T47D (cell line): ENCODE measurements around the gene MCU.

ENCODE experiments used
- DNase-seq, 2 experiments: peaks; one replicate each; pipeline versions ENCODE4 v3.0.0 to v3.0.0-alpha.2; 2011 to 2012; ENCODE audit warnings: low read depth in 1 of 2, low spot score in 1 of 2
- JUND ChIP-seq: IDR thresholded peaks from 2 replicates; pipeline ENCODE4 v1.6.1; 2012; ENCODE audit warnings: low read depth
- in situ Hi-C: cut with HindIII; loops from 2 replicates; pipeline ENCODE4 v1.10.0; 2016; ENCODE audit warnings: low sequenced_read_pairs, low pct_unique_long_range_greater_than_20kb

MCU gene

GRCh38 chr10:72793752-72794151 lies 101.8 kb downstream of the MCU start:
- no peak for TF ChIP-seq JUND
- in situ Hi-C loops, result no loop called here

GRCh38 chr10:72794260-72794659 lies 102.3 kb downstream of the MCU start:
- TF ChIP-seq JUND, result no peak
- DNase-seq, result no peak
- in situ Hi-C loops, result no loop called here

More at GRCh38 chr10:72793752-72794151, 101.8 kb downstream of the MCU start:
- no peak for DNase-seq

GRCh38 chr10:72796042-72796441 lies 104.1 kb downstream of the MCU start:
- in situ Hi-C loops, result no loop called here
- no peak for DNase-seq
- TF ChIP-seq JUND, result no peak

GRCh38 chr10:72796538-72796937 lies 104.6 kb downstream of the MCU start:
- no peak for DNase-seq

GRCh38 chr10:72800000-72800740 lies 108.2 kb downstream of the MCU start:
- TF ChIP-seq JUND, result no peak
- DNase-seq, result no peak
- in situ Hi-C loops, result no loop called here

More at GRCh38 chr10:72796538-72796937, 104.6 kb downstream of the MCU start:
- in situ Hi-C loops, result no loop called here
- no peak for TF ChIP-seq JUND

- in situ Hi-C loops, result no loop called here
- no peak for TF ChIP-seq JUND
- no peak for DNase-seq
Measured at GRCh38 chr10:72800741-72801092, 108.8 kb downstream of the MCU start.

- DNase-seq, result no peak
- TF ChIP-seq JUND, result no peak
- in situ Hi-C loops, result no loop called here
Measured at GRCh38 chr10:72801263-72801868, 109.4 kb downstream of the MCU start.

- no peak for TF ChIP-seq JUND
- no peak for DNase-seq
- in situ Hi-C loops, result no loop called here
Measured at GRCh38 chr10:72802332-72802731, 110.4 kb downstream of the MCU start.

- DNase-seq, result no peak
- no peak for TF ChIP-seq JUND
- in situ Hi-C loops, result no loop called here
Measured at GRCh38 chr10:72802763-72803505, 111.0 kb downstream of the MCU start.

- in situ Hi-C loops, result no loop called here
- no peak for TF ChIP-seq JUND
- no peak for DNase-seq
Measured at GRCh38 chr10:72808001-72808400, 116.1 kb downstream of the MCU start.

- no peak for TF ChIP-seq JUND
- in situ Hi-C loops, result no loop called here
- DNase-seq, result no peak
Measured at GRCh38 chr10:72809006-72809405, 117.1 kb downstream of the MCU start.

GRCh38 chr10:72810976-72811375 lies 119.0 kb downstream of the MCU start:
- no peak for DNase-seq
- in situ Hi-C loops, result no loop called here
- TF ChIP-seq JUND, result no peak

GRCh38 chr10:72812415-72812752 lies 120.4 kb downstream of the MCU start:
- TF ChIP-seq JUND, result no peak
- no peak for DNase-seq
- in situ Hi-C loops, result no loop called here
